ENCODE results near the gene STK39. TPM values are rescaled to one million over a fixed set of nuclear protein-coding genes. Genes with fewer than 3 reads are reported as not detected.

Gene STK39
- total RNA-seq, 1 experiment from 2014 or later = 22.1 TPM

- no CpG with 5 or more reads among the region's 5 CpGs for WGBS (ENCODE audit: extremely low coverage, insufficient read length, low lambda C conversion rate)
Observed at GRCh38 chr2:167965907-167966761, 281.3 kb downstream of the STK39 start.

More at GRCh38 chr2:167965907-167966761, 281.3 kb downstream of the STK39 start:
- no peaks in the 10 kb centered on the region for H3K4me1 ChIP-seq (ENCODE audit: insufficient read depth, low read length)
- H3K27ac ChIP-seq (ENCODE audit: insufficient read length, low read depth, low read length) = no peak overlapping the region
- H2BK5ac ChIP-seq (ENCODE audit: insufficient read length, low read length) = no peak overlapping the region
- H3K4me3 Mint-ChIP-seq = no peak overlapping the region
- peaks cover 3% of the 10 kb centered on the region for H3K9me3 ChIP-seq (ENCODE audit: control insufficient read depth, low read depth, low read length)
- H2BK20ac ChIP-seq (ENCODE audit: low read depth, low read length, poor library complexity, severe bottlenecking) = no peak overlapping the region
- peaks cover 14 to 17% of the 10 kb centered on the region in 2 experiments for H3K9me3 Mint-ChIP-seq
- no peak overlapping the region for H3K4me2 ChIP-seq (ENCODE audit: insufficient read depth, insufficient read length, low read length)
- no peaks in the 10 kb centered on the region for H3K79me1 ChIP-seq (ENCODE audit: insufficient read depth, low read depth, low read length, poor library complexity, severe bottlenecking)
- H3K36me3 Mint-ChIP-seq (ENCODE audit: insufficient read depth in 1 of 3, low read depth in 3 of 3) = peaks cover 14 to 20% (median 14%) of the 10 kb centered on the region in 3 experiments
- no peak overlapping the region for H3K9ac ChIP-seq (ENCODE audit: extremely low read depth, insufficient read length, low read length)
- H3T11ph ChIP-seq (ENCODE audit: low read length) = no peak overlapping the region
- H4K91ac ChIP-seq (ENCODE audit: insufficient read length, low read depth, low read length) = no peak overlapping the region
- H4K5ac ChIP-seq (ENCODE audit: insufficient read length, low read depth, low read length) = no peak overlapping the region
- no peak overlapping the region for H3K56ac ChIP-seq (ENCODE audit: insufficient read length, low read depth, low read length)
- no peak for TF ChIP-seq CTCF (conservative IDR thresholded peaks at IDR 0.05)
- no peak overlapping the region for H2BK12ac ChIP-seq (ENCODE audit: insufficient read length, low read depth, low read length)
- H2AFZ ChIP-seq (ENCODE audit: low read length) = no peak overlapping the region
- H3K27me3 Mint-ChIP-seq (ENCODE audit: low read depth) = no peaks in the 10 kb centered on the region
- no peak for DNase-seq
- no peak overlapping the region for H2BK120ac ChIP-seq (ENCODE audit: low read depth, low read length, poor library complexity, severe bottlenecking)
- H2BK15ac ChIP-seq (ENCODE audit: low read depth, low read length) = no peak overlapping the region
- H3K23ac ChIP-seq (ENCODE audit: insufficient read length, low read depth, low read length) = no peak overlapping the region
- no peak overlapping the region for H3K18ac ChIP-seq (ENCODE audit: insufficient read length, low read depth, low read length)
- H4K20me1 ChIP-seq (ENCODE audit: control insufficient read depth, insufficient read depth, insufficient read length) = no peaks in the 10 kb centered on the region
- no peaks in the 10 kb centered on the region for H3K79me2 ChIP-seq (ENCODE audit: insufficient read depth, low read length)
- H3K27ac Mint-ChIP-seq = peak overlapping the region in 1 of 3 experiments; percentile 3; a peak in 1 of 7 replicates
- H3K27me3 ChIP-seq (ENCODE audit: insufficient read depth, low read length) = no peaks in the 10 kb centered on the region
- peaks cover 18 to 19% of the 10 kb centered on the region in 2 experiments for H3K4me1 Mint-ChIP-seq
- no peaks in the 10 kb centered on the region for H3K23me2 ChIP-seq (ENCODE audit: insufficient read length, low read depth, low read length, poor library complexity, severe bottlenecking)
- no peak overlapping the region for H4K8ac ChIP-seq (replicated peaks; ENCODE audit: insufficient read length, low read depth, low read length)
- no peak overlapping the region for H3K4ac ChIP-seq (ENCODE audit: low read depth, low read length)
- H3K14ac ChIP-seq (ENCODE audit: insufficient read depth, low read length) = no peak overlapping the region
- H2AK5ac ChIP-seq (ENCODE audit: insufficient read length, low read length) = no peak overlapping the region
